GM12878 (cell line): ENCODE measurements around the gene AGBL1. TPM values are rescaled to one million over a fixed set of nuclear protein-coding genes. Genes with fewer than 3 reads are reported as not detected.

Source experiments
- ATAC-seq: fragments of 200-7000 bp; cut with Tn5 transposase; 3 replicates; pipeline ENCODE4 v1.9.1; 2020; ENCODE audit warnings: mild to moderate bottlenecking, moderate library complexity
- BruUV-seq: library from RNA; stranded (reverse); fragments of 400-500 nt; replicated peaks from 2 replicates; lab custom pipeline; 2021; lab: Mats Ljungman, UMichigan
- CTCF ChIA-PET: fragments of 300-600 bp; sonication (Branson Sonifier 250); formaldehyde crosslinking; extraction: SDS; loops from one replicate; lab custom pipeline; 2021; ENCODE audit warnings: inconsistent platforms; lab: Yijun Ruan, JAX
- POLR2A ChIA-PET: fragments of 350-600 bp; formaldehyde crosslinking; extraction: SDS; loops from one replicate; lab custom pipeline; 2021; ENCODE audit warnings: inconsistent platforms; lab: Charles Lee
- RAD21 ChIA-PET: fragments of 300-600 bp; sonication (Branson Sonifier 250); formaldehyde crosslinking; loops from one replicate; lab custom pipeline; 2023; ENCODE audit warnings: antibody characterized with exemption; ENCODE audit not compliant: unreplicated experiment; lab: Charles Lee
- SMC1A ChIA-PET: fragments of 300-600 bp; sonication (Branson Sonifier 250); formaldehyde crosslinking; loops from one replicate; lab custom pipeline; 2023; ENCODE audit not compliant: unreplicated experiment, uncharacterized antibody; lab: Charles Lee
- DNase-seq: peaks from one replicate; pipeline ENCODE4 v3.0.0-alpha.2; 2011; ENCODE audit warnings: low read depth, low spot score
- FAIRE-seq: peaks from 3 replicates; lab custom pipeline; 2011; peaks lifted over from hg19 to GRCh38; lab: Jason Lieb, UNC
- H2AFZ ChIP-seq: 2 replicates; pipeline ENCODE4 v1.6.0; 2011; ENCODE audit warnings: low read depth, low read length, control low read depth; ENCODE audit not compliant: control insufficient read depth
- H3K27ac ChIP-seq: 2 replicates; pipeline ENCODE4 v1.5.1; 2011; ENCODE audit warnings: control low read depth; ENCODE audit not compliant: control insufficient read depth, insufficient read depth
- H3K27me3 ChIP-seq, 2 experiments: replicated peaks in 1 of 2; 2 replicates each; pipeline versions ENCODE4 v1.6.0 to v1.6.1; 2011; ENCODE audit warnings: low read length in 1 of 2; ENCODE audit not compliant: control insufficient read depth in 2 of 2, insufficient read depth in 2 of 2
- H3K36me3 ChIP-seq, 2 experiments: 2 replicates each; pipeline ENCODE4 v1.5.1; 2011; ENCODE audit warnings: low read length in 1 of 2; ENCODE audit not compliant: control insufficient read depth in 2 of 2, insufficient read depth in 2 of 2
- H3K4me1 ChIP-seq: 2 replicates; pipeline ENCODE4 v1.6.1; 2011; ENCODE audit warnings: mild to moderate bottlenecking, low read length, moderate library complexity, mixed read lengths; ENCODE audit not compliant: control insufficient read depth, insufficient read depth
- H3K4me2 ChIP-seq: 2 replicates; pipeline ENCODE4 v1.6.0; 2011; ENCODE audit warnings: control low read depth; ENCODE audit not compliant: control insufficient read depth, insufficient read depth
- H3K4me3 ChIP-seq: fragments of 200-600 bp; sonication (generic); 2 replicates; pipeline ENCODE4 v1.5.1; 2016
- H3K79me2 ChIP-seq: 2 replicates; pipeline ENCODE4 v1.6.0; 2011; ENCODE audit warnings: low read length; ENCODE audit not compliant: control insufficient read depth, insufficient read depth
- H3K9ac ChIP-seq: 2 replicates; pipeline ENCODE4 v1.8.0; 2011; ENCODE audit warnings: low read length, control low read depth, mixed read lengths; ENCODE audit not compliant: control insufficient read depth, insufficient read depth
- H3K9me3 ChIP-seq: replicated peaks from 3 replicates; pipeline ENCODE4 v1.5.1; 2011; ENCODE audit warnings: mild to moderate bottlenecking, low read length; ENCODE audit not compliant: control insufficient read depth, insufficient read depth
- H4K20me1 ChIP-seq: 2 replicates; pipeline ENCODE4 v1.6.0; 2011; ENCODE audit not compliant: control insufficient read depth, insufficient read depth
- ETV6 ChIP-seq, 2 experiments: fragments of 450-650 bp in 1 of 2; IDR thresholded peaks in 1 of 2; conservative IDR thresholded peaks in 1 of 2; 2 replicates each; pipeline ENCODE4 v1.6.1; 2014; ENCODE audit warnings: antibody characterized with exemption in 1 of 2, borderline replicate concordance in 1 of 2, low read depth in 1 of 2, mild to moderate bottlenecking in 1 of 2, moderate library complexity in 1 of 2
- MXI1 ChIP-seq: fragments of 150-350 bp; IDR thresholded peaks from 2 replicates; pipeline ENCODE4 v1.6.1; 2011; ENCODE audit warnings: low read depth, mild to moderate bottlenecking, inconsistent platforms, low read length, improper control_type of control experiment
- NBN ChIP-seq: fragments of 450-650 bp; IDR thresholded peaks from 2 replicates; pipeline ENCODE4 v1.6.1; 2016
- PBX3 ChIP-seq: IDR thresholded peaks from 2 replicates; pipeline ENCODE4 v1.6.1; 2011; ENCODE audit warnings: mild to moderate bottlenecking, low read depth, low read length, moderate library complexity; ENCODE audit not compliant: insufficient replicate concordance
- POLR2AphosphoS5 ChIP-seq: IDR thresholded peaks from 2 replicates; pipeline ENCODE4 v1.6.1; 2011; ENCODE audit warnings: mild to moderate bottlenecking, low read length, inconsistent platforms
- SREBF1 ChIP-seq: IDR thresholded peaks from 2 replicates; pipeline ENCODE4 v1.6.1; 2012; ENCODE audit warnings: mild to moderate bottlenecking, low read length
- ZBTB33 ChIP-seq: fragments of 450-650 bp; IDR thresholded peaks from 2 replicates; pipeline ENCODE4 v1.6.1; 2017; ENCODE audit warnings: mild to moderate bottlenecking
- WGBS: methylation state at CpG from one replicate; pipeline ENCODE4 v1.1.6; 2016; ENCODE audit warnings: low lambda C conversion rate; ENCODE audit not compliant: insufficient replicate concordance, insufficient coverage; ENCODE audit errors: missing lambda C conversion rate; 5-methylcytosine and 5-hydroxymethylcytosine counted together
- in situ Hi-C: fragments of 300-500 bp; cut with MboI; formaldehyde crosslinking; loops from 9 replicates; pipeline ENCODE4 v1.14.3; 2018; ENCODE audit warnings: mixed read lengths
- intact Hi-C: fragments of 100-400 bp; cut with micrococcal nuclease; formaldehyde crosslinking; loops from one replicate; pipeline ENCODE4 v1.14.2; 2022; ENCODE audit not compliant: unreplicated experiment
- polyA plus RNA-seq, 11 experiments: library from polyadenylated mRNA; depleted of rRNA in 4 of 11; unstranded in 6 of 11; stranded (reverse) in 5 of 11; fragments of >200 nt; fragmentation: Nextera tagmentation in 4 of 11; fragmentation: Illumina TruSeq in 1 of 11; extraction: Ambion mirVana in 4 of 11; extraction: Trizol in 1 of 11; gene quantifications; 1 replicate in 1 of 11; 2 replicates in 10 of 11; pipeline versions ENCODE4 v1.2.1 to v1.2.3, GENCODE V29; 2011 to 2016; ENCODE audit warnings: inconsistent platforms in 2 of 11, missing spikeins in 2 of 11, low read depth in 1 of 11
- total RNA-seq, 4 experiments: library from RNA; depleted of rRNA in 3 of 4; stranded (reverse); fragments of >200 nt in 3 of 4; fragmentation: Illumina TruSeq in 1 of 4; extraction: Trizol in 1 of 4; gene quantifications; 2 replicates each; pipeline versions ENCODE4 v1.2.1 to v1.2.3, GENCODE V29; 2013 to 2021
- TF ChIP-seq, protein P1 (sequence below): fragments of 450-650 bp; IDR thresholded peaks from 2 replicates; pipeline ENCODE4 v1.6.1; 2017; ENCODE audit warnings: antibody characterized with exemption, mild to moderate bottlenecking, moderate library complexity

Gene AGBL1
- total and polyA plus RNA-seq, 10 of the 15 experiments (the other 5 are each of a cell fraction or from before 2014, with no cell fraction given): not detected

GRCh38 chr15:86399041-86399954 is 319.6 kb downstream of the AGBL1 start:
- in situ Hi-C loops: loop anchor here (25.0 kb wide), 1 partner anchor 88 kb away; no protein-coding TSS in a partner anchor
- RAD21 ChIA-PET: no interaction called here
- H3K27me3 ChIP-seq: no peaks in the 10 kb centered on the region
- no peaks in the 10 kb centered on the region for H3K36me3 ChIP-seq
- intact Hi-C loops: no loop called here
- H3K4me3 ChIP-seq: no peak overlapping the region
- TF ChIP-seq PBX3 (no peak), POLR2AphosphoS5 (no peak), MXI1 (no peak), ZBTB33 (no peak), SREBF1 (no peak), NBN (no peak), ETV6 (conservative IDR thresholded peaks at IDR 0.05 in 1 of 2, IDR thresholded peaks at IDR 0.05 in 1 of 2; ENCODE audit: borderline replicate concordance in 1 of 2, low read depth in 1 of 2) (no peak)
- TF ChIP-seq, protein P1, sequence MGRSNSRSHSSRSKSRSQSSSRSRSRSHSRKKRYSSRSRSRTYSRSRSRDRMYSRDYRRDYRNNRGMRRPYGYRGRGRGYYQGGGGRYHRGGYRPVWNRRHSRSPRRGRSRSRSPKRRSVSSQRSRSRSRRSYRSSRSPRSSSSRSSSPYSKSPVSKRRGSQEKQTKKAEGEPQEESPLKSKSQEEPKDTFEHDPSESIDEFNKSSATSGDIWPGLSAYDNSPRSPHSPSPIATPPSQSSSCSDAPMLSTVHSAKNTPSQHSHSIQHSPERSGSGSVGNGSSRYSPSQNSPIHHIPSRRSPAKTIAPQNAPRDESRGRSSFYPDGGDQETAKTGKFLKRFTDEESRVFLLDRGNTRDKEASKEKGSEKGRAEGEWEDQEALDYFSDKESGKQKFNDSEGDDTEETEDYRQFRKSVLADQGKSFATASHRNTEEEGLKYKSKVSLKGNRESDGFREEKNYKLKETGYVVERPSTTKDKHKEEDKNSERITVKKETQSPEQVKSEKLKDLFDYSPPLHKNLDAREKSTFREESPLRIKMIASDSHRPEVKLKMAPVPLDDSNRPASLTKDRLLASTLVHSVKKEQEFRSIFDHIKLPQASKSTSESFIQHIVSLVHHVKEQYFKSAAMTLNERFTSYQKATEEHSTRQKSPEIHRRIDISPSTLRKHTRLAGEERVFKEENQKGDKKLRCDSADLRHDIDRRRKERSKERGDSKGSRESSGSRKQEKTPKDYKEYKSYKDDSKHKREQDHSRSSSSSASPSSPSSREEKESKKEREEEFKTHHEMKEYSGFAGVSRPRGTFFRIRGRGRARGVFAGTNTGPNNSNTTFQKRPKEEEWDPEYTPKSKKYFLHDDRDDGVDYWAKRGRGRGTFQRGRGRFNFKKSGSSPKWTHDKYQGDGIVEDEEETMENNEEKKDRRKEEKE: no peak
- no peaks in the 10 kb centered on the region for H3K4me1 ChIP-seq
- no peak overlapping the region for H3K9ac ChIP-seq
- H3K27ac ChIP-seq: no peak overlapping the region
- H3K79me2 ChIP-seq: no peaks in the 10 kb centered on the region
- FAIRE-seq (no peak), ATAC-seq (no peak), DNase-seq (no peak)
- H2AFZ ChIP-seq: no peak overlapping the region
- H3K9me3 ChIP-seq: no peaks in the 10 kb centered on the region
- SMC1A ChIA-PET: no interaction called here
- H4K20me1 ChIP-seq: no peaks in the 10 kb centered on the region
- POLR2A ChIA-PET: interaction anchor here (0.5 kb wide), 1 partner anchor 361 kb away, joined by 4 read pairs; no protein-coding TSS in a partner anchor
- BruUV-seq: no TSS peak
- H3K4me2 ChIP-seq: no peak overlapping the region
- CTCF ChIA-PET: no interaction called here
- 20% methylated on average over 5 of the region's 5 CpGs for WGBS
